Astrocyte of the hippocampus (primary cell): ENCODE results near the gene FAM50A.
A peak's percentile ranks its signal among the peaks of the same experiment; 100 is the strongest.

Experiments used
- DNase-seq: peaks from one replicate; pipeline ENCODE4 v3.0.0; 2011; ENCODE audit warnings: low read depth, low spot score

FAM50A gene

DNA sequence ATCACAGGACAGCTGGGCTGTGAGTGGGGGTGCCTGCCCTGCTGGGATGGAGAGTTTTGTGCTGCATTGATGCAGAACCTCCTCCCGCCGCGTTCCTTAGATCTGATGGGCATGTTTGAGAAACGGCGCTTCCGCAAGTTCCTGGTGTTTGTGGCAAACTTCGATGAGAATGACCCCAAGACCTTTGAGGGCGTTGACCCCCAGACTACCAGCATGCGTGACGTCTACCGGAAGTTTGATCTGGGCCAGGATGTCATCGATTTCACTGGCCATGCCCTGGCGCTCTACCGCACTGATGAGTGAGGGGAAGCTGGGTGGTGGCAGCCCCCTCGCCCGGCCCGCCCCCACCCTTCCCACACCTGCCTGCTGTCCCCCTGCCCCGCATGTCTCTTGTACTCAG is 4.1 kb upstream of the FAM50A start:
- no peak for DNase-seq

DNA sequence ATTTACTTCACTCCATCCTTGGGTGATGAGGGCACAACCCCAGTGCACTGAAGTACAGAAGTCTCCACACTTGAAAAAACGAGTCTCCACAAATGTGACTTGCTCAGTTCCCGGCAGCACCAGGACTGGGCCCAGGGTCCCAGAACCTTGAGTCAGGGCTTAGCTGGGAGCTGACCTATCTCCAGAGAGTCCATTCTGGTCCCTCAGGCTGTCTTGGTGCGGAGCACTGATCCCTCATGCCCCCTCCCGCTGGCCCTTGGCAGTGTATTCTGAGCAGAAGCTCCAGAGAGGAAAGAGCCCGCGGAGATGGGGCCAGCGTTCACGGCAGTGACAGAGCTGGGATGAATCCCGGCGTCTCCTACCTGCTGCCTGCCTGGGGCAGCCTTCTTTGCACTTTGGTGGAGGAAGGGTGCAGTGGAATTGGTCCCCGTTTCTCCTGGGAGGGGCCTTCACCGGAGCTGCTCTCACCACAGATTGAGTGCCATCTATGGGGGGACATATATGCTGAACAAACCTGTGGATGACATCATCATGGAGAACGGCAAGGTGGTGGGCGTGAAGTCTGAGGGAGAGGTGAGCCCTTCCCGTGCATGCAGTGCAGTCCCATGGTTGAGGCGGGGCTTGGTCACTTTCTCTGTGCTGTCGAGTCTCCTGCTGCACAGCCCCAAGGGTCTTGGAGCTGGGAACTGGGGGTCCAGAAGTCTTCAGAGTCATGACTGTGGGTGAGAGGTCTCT is 3.2 kb upstream of the FAM50A start:
- DNase-seq, result no peak

DNA sequence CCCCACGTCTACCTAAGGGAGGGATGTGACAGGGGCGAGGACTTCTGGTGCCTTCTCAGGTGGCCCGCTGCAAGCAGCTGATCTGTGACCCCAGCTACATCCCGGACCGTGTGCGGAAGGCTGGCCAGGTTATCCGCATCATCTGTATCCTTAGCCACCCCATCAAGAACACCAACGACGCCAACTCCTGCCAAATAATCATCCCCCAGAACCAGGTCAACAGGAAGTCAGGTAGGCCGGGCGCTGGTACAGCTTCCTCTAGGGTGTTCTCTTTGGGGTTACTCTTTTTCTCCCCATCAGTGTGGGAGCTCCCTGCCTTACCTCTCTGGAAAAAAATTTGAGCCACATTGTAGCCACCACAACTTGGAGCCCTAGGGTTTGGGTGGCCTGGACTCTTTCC is 2.4 kb upstream of the FAM50A start:
- DNase-seq, result no peak

DNA sequence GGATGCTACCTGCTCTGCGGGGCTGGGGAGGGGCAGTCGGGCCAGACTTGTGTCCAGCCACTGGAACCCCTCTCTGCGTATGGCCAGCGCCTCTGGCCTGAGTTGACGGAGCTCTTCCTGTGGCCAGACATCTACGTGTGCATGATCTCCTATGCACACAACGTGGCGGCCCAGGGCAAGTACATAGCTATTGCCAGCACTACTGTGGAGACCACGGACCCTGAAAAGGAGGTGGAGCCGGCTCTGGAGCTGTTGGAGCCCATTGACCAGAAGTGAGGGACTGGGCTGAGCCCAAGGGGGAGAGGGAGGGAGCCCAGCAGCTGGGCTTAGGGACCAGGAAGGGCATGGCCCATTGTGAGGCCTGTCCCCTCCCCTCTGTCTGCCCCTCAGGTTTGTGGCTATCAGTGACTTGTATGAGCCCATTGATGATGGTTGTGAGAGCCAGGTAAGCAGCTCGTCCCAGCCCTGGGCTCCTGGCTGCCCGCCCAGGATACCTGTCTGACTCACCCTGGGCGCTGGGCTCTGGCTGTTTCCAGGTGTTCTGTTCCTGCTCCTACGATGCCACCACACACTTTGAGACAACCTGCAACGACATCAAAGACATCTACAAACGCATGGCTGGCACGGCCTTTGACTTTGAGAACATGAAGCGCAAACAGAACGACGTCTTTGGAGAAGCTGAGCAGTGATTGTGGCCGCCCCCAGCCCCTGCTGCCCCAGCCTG is 1.8 kb upstream of the FAM50A start:
- no peak for DNase-seq

DNA sequence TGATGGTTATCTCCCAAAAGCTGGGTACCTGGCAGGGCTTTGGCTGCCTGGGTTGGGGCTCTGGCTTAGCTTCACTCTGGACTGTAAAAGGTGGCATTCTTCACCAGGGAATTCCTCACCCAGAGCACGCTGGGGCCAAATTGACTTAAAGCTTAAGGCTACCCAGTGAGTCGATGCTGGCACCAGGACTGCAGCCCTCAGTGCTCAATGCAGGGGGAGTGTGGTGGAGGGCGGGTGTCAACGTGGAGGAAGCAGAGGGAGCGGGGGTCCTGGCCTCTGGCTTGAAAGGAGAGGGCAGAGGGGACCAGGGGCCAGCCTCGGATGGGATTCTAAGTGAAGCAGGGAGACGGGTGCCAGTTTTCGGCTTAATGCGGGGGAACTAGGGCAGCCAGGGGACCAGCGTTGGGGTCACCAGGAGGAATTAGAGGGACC is 446 bp upstream of the FAM50A start:
- DNase-seq, result peak; percentile 28

DNA sequence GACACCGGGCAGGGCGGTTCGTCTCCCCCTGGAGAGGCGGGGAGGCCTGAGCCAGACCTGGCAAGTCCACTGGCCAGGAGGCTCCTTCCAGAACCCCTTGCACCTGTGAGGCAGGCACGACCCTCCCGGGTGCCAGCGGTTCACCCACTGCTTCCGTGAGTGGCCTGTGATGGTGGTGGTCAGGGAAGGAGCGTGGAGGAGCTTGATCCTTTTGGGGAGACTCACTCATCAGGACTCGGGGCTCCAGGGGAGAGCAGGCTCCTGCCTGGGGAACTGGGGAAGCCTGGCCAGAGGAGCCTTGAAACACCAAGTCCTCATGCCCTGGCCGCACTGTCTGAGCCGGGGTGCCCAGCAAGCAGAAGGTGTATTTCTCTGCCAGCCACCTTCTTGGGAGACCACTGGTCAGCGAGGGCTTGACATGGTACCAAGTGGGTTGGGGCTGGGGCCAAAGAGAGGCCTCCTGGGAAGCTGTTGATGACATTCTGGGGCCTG is 860 bp downstream of the FAM50A start:
- DNase-seq, result no peak

DNA sequence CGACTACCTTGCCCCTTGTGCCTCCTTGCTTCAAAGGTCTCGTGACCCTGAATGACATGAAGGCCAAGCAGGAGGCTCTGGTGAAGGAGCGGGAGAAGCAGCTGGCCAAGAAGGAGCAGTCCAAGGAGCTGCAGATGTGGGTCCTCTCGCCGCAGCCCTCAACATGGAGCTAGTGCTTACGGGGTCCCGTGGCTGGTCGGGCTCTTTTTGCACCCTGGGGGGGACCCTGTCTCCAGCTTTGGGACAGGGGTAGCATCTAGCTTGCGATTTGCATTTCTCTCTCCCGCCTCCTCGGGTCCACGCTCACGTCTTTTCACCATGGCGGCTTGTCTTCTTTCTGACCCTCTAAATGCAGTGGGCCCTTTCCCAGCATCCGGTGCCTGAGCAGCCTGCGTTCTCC is 1.8 kb downstream of the FAM50A start:
- no peak for DNase-seq

DNA sequence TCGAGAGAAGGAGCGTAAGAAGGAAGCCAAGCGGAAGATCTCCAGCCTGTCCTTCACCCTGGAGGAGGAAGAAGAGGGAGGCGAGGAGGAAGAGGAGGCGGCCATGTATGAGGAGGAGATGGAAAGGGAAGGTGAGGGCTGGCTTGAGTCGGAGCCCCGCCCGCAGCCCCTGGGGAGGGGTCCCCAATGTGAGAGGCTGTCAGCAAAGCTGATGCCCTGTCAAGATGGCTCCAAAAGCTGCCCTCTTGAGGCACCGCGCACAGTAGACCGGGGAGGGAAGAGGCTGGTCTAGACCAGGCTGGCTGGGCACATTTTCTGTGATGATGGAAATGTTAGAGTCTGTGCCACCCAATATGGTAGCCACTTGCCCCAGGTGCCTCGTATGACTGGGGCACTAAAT is 2.5 kb downstream of the FAM50A start:
- no peak for DNase-seq

DNA sequence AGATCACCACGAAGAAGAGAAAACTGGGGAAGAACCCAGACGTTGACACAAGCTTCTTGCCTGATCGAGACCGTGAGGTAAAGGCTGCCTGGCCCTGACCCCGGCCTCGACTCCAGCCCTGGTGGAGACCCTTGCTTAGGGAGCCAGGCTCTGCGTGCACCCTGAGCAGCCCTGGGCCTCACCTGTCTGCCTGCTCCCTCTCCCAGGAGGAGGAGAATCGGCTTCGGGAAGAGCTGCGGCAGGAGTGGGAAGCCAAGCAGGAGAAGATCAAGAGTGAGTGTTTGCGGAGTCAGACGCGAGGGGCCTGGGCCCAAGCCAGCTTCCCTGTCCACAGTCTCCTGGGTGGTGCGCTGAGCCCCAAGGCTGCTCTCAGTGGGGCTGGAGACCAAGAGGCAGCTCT is 4.5 kb downstream of the FAM50A start:
- no peak for DNase-seq

DNA sequence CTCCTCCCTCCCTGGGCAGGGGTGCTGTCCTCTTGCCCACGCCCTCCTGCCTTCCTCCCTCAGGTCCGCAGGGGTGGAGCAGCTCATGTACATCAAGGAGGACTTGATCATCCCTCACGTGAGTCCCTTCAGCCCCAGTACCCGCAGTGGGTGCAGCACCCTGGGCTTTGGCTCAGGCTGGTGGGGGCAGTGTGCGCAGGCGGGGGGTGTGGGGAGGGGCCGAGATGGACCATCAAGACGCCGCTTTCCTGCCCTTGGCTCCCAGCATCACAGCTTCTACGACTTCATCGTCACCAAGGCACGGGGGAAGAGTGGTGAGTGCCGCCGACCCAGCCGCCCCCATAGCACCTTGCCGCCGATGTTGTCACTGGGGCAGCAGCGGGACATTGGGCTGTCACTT is 5.7 kb downstream of the FAM50A start:
- DNase-seq, result no peak

DNA sequence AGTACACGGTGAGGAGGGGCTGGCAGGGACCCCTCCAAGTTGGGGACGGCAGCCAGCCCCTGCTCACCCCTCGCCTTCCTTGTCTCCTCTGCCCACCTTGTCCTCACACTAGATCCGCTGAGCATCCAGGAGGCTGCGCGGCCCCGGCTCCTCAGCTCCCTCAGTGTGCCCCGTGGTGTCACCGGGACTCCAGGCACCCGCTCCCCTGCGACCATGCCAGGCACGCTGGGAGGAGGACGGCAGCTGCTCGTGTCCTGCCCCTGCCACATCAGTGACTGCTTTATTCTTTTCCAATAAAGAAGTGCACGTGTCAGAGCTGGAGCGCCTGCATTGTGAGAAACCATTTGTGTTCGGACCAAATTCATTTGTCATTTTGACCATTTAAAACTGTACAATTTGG is 6.4 kb downstream of the FAM50A start:
- no peak for DNase-seq

DNA sequence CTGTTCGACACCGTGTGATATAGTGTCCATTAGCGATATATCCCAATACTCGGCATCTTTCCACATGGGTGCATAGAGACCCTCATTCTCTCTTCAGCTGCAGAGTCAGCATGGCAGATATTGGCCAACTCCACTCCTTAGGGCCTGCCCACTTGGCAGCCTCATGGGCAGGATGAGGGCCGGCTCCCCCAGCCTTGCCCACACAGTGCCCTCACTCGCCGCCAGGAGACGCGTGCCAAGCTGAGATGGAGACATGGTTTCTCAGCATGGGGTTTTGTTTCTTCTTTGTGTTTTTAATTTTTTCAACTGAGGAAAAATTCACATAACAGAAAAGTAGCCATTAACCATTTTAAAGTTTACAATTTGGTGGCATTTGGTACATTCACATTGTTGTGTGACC is 8.9 kb downstream of the FAM50A start:
- DNase-seq, result no peak

DNA sequence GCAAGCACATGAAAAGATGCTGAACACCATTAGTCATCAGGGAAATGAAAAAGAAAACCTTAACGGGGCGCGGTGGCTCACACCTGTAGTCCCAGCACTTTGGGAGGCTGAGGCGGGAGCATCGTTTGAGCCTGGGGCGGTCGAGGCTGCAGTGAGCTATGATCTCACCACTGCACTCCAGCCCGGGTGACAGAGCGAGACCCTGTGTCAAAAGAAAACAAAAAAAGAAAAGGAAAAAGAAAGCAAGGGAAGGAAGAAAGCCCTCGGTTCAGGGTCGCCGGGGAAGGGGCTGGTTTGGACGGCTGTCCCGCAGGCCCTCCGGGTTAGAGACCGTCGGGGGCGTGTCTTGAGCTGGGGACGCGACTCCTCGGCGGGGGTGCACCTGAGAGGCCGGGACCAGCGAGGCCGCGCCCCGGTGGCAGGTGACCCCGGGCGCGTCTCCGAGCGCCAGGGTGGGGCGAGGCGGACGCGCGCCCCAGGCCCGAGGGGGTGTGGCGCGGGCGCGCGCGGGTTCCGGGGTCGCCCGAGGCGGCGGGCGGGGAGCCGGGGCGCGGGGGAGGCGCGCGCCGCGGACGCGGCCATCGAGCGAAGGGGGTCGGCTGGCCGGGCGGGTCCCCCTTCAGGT is 13.7 kb downstream of the FAM50A start:
- peak; percentile 60 for DNase-seq

DNA sequence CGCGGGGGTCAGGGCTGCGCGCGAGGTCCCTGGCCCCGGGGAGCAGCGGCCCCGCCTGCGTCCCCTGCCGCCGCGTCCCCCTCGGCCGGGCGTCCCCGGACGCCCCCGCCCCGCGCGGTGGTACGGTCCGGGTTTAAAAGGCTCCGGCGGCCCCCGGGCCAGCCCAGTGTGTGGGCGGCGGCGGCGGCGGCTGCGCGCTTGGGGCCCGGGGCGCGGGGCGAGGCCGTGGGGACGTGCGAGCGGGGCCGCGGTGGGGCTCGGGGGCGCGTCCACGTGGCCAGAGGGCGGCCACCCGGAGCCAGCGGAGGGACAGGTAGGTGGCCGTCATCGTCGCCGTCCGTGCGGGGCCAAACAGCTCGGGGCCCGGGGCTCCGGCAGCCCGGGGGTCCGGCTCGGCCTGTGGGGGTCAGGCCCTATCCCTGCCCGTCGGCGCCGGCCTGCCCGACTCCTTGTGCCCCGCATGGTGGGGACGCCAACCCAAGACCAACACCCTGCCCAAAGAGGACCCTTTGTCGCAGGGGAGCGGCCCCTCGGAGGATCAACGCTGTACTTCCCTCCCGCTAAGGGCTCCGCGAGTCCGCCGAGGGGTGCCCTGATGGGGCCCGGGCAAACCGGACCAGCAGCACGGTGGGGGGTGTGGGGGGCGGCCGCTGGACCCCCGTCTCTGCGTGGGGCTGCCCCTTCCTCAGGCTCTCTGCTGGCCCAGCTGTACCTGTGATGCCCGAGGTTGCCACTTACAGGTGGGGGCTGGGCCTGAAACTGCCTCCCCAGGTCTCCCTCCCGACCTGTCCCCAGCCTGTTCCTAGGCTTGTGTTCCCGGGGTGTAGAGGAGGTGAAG is 14.4 kb downstream of the FAM50A start, which contains the start of gene PLXNA3:
Gene PLXNA3, plus strand, starts transcription at position 166 of the 838 bp plus-strand sequence. CDS start 1,903 bp downstream, outside the sequence.
- peak; percentile 76 for DNase-seq

DNA sequence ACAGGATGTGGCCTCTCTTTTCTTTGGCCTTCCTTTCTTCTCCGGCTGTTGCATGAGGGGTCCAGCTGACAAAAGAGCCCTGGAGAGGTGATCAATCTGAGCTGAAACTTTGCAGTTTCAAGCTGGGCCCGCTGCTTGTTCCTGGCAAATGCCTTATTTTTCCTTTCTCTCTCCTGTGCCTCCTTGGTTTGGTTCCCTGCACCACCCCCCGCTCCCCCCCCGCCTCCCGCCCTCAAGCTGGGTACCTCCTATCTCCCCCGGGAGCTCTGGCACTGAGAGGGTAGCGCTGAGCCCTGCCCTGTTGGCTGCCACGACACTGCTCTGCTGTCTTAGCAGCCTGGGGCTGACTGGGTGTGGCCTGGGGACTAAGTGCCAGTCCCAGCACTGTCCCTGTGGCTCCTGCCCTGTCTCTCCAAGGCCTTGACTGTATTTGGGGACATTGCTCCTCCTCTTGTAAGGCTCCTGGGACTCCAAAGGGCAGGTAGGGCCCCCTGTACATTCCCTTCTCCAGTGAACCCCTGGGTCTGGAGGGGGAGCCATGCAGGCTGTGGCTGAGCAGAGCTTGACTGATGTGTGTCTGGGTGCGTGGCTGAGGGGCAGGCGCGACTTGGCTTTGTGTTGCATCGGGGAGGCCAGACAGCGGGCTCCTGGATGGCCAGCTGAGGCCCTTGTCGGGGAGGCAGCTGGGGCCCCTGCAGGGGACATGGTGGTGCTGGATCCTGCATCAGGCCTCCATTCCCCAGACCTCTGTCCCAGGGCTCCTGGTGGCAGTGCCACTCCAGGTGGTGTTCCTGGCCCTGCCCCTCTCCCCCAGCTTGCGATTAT is 15.2 kb downstream of the FAM50A start:
- peak; percentile 37 for DNase-seq

DNA sequence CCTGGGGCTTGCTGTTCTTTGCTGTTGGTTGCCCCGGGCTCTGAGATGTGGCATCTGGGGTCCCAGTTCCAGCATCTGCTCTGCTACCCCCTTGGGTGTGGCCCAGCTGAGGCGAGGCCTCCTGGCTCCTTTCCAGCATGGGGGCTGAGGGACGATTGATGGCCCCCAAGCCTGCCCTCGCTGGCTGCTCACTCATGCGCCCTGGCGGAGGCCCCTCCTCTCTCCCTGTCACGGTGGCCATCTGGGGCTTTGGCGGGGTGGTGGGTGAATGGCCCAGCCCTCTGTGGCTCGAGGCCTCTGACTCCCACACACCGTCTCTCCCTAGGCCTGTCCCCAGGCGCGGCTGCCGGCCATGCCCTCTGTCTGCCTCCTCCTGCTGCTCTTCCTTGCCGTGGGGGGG is 15.9 kb downstream of the FAM50A start:
- DNase-seq, result no peak

DNA sequence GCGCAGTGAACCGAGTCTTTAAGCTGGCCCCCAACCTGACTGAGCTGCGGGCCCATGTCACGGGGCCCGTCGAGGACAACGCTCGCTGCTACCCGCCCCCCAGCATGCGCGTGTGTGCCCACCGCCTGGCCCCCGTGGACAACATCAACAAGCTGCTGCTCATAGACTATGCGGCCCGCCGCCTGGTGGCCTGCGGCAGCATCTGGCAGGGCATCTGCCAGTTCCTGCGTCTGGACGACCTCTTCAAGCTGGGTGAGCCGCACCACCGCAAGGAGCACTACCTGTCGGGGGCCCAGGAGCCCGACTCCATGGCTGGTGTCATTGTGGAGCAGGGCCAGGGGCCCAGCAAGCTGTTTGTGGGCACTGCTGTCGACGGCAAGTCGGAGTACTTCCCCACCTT is 16.4 kb downstream of the FAM50A start:
- no peak for DNase-seq

DNA sequence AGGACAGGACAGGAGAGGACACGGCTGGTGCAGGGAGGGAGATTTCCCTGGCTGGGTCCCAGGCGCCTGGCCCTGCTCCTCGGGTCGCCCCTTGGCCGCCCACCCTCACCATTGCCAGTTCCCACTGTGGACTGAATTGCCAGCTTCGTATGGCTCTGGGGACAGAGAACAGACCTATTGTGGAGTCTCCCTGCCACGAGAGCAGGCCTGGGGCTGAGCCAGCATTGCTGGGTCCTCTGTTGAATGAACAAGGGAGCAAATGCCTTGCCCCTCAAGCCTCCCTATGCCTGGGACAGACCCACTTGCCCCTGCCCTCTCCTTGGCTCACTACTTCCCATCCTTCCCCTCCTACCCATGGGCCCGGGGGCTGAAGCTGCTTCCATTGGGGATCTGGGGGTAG is 18.5 kb downstream of the FAM50A start:
- DNase-seq, result no peak

DNA sequence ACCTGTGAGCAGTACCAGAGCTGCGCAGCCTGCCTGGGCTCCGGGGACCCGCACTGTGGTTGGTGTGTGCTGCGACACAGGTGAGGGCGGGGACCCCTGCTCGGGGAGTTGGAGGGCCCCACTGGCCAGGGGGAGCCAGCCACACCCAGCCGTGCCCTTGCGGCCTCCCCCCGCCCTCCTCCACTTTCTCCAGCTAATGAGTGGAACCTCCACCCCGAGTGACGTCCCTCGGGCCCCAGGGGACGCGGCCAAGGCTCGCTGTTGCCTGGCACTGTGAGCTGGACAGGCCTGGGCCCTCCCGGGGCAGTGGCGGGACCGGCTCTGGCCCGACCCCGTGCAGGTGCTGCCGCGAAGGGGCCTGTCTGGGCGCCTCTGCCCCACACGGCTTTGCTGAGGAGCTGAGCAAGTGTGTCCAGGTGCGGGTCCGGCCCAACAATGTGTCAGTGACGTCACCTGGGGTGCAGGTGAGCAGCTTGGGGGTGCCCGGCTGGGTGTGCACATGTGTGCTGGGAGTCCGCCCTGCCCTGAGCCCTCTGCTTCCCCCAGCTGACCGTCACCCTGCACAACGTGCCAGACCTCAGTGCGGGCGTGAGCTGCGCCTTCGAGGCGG is 19.8 kb downstream of the FAM50A start:
- DNase-seq, result no peak

DNA sequence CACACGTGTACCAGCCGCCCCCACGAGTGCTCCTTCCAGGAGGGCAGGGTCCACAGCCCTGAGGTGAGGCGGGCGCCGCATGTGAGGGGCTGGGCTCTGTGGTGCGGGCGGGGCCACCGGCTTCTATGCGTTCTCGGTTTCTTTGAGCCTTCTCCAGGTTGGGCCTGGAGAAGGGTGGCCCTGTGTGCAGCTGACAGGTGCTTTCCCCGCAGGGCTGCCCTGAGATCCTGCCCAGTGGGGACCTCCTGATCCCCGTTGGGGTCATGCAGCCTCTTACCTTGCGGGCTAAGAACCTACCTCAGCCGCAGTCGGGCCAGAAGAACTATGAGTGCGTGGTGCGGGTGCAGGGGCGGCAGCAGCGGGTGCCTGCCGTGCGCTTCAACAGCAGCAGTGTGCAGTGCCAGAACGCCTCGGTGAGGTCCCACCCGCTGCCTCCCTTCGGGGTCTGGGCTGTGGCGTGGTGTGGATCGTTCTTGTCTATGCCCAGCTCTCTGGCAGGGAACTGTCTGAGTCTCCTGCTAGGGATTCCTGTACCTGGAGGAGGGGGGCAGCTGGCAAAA is 20.9 kb downstream of the FAM50A start:
- no peak for DNase-seq
